Sigmoid colon (tissue), 4 donors: ENCODE data around the gene CMTM7.

Experiments used
- CTCF ChIP-seq, 4 experiments: fragments of 450-650 bp in 3 of 4; fragments of 200-600 bp in 1 of 4; IDR thresholded peaks; one replicate each; pipeline ENCODE4 v1.5.1; 2016 to 2019; ENCODE audit warnings: antibody characterized with exemption in 4 of 4, mild to moderate bottlenecking in 3 of 4, moderate library complexity in 2 of 4
- POLR2AphosphoS5 ChIP-seq, 4 donors: sonication (generic); formaldehyde crosslinking; IDR thresholded peaks; one replicate each; pipeline ENCODE4 v1.6.1; 2017; ENCODE audit warnings: antibody characterized with exemption in 4 of 4

DNA sequence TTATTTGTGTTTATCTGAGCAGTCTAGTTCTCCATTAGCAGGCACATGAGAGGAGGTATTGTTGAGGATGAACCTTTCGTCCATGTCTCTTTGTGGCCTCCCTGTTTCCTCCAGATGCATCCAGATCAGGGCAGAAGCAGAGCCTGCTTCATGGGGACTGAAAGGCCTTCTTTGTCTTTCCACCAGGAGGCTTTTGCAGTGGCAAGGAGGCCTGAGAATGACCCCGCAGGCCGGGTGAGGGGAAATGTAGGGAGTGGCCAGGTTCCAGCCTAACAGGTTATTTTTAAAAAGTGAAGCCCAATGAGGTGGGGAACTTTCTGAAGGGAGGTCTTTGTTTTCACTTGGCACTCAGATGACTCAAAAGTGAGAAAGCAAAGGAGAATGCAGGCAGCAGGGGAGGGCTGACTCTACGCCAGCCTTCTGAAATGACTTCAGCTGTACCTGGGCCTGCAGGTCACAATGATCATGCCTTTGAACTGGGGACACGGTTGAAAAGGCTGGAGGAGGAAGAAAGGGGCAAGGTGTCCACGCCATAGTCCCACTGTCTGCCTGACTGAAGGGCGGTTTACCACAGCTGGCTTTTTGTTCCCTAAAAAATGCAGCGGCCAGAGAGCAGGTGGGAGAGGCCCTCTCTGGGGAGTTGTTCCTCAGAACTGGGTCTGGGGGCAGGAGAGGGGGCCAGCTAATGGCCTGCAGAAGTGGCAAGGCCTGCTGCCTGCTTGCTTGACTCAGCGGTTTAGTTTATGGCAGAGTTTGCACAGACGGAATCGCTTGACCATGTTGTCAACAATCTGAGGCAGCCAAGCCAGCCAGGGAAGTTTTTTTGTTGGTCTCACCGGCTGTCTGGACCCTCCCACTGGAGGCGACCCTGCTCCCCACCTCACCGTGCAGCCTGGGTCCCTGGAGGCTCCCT, 28.7 kb downstream of the CMTM7 start:
- TF ChIP-seq POLR2AphosphoS5 (IDR thresholded peaks at IDR 0.05) (no peak), CTCF (IDR thresholded peaks at IDR 0.05) (no peak)
